ENCODE results near the gene ZNF579.

Gene ZNF579

DNA sequence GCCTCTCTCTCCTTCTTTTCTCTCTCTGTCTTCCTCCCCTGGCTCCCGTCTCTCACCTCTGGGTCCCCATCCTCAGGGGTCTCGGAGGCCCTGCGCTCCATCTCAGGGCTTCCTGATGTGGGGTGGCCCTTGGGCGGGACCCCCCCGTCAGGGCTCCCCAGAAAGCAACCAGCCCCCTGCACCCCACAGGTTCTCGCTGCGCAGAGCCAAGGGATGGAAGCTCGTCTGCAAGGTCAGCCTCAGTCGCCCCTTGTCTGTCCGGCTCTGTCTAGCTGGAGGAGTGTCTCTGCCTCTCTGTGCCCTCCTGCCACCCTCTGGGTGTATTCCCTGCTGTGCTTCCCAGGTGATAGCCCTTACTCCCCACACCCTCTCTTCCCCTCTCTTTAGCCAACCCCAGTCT is 35.2 kb downstream of the ZNF579 start, which contains the start of gene SBK3:
TSS of gene SBK3 (minus strand) at position 101 of the 400 bp plus-strand sequence. CDS start at position 101, 0 bp downstream.
- Histone ChIP-seq H3K4me1 (peaks cover 61% of the 10 kb centered on the region), H3K9ac (peak within 1 kb of the TSS; percentile 81), H3K4me2 (peak within 1 kb of the TSS; percentile 85), H3K4me3 (peak within 1 kb of the TSS; percentile 47; the same call in 1 of the 2 replicates), H4K20me1 (no peaks in the 10 kb centered on the region), H3K27me3 (no peaks in the 10 kb centered on the region), H3K36me3 (no peaks in the 10 kb centered on the region), H3K27ac (peak within 1 kb of the TSS; percentile 95), H3K9me3 (no peaks in the 10 kb centered on the region)
- TF ChIP-seq Cebpa-rat (IDR thresholded peaks at IDR 0.05): no peak

DNA sequence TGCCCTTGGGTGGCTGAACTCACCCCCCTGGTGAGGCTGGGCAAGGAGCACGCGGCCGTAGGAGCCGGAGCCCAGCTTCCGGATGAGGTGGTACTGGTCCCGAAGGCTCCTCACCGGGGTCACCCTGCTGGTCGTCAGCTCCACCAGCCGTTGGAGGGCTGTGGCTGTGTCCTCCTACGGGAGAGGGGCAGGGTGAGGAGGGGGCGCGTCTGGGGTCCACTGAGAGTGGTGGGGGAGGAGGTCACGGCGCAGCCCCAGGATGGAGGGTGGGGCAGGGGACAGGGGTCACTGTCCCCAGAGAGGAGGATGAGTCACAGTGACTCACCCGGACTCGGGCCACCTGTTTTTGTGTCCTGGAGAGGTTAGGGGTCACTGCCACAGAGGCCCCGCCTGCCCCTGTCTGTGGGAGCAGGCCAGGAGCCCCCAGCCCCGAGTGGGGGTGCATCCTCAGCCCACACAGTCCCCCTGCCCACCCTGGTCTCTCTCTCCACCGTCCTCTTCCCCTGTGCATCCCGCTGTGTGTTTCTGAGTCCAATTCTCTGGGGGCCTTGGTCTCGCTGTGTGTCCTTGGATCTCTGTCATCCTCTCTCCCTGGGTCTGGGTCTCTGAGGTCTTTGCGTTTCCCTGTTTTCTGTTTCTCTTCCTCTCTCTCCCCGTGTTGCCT is 35.7 kb downstream of the ZNF579 start:
- Histone ChIP-seq H3K36me3 (no peaks in the 10 kb centered on the region), H3K4me3 (no peak overlapping the region), H3K9ac (peak overlapping the region; percentile 81), H3K4me1 (peaks cover 56% of the 10 kb centered on the region), H3K27me3 (no peaks in the 10 kb centered on the region), H3K4me2 (peak overlapping the region; percentile 85), H3K9me3 (no peaks in the 10 kb centered on the region), H4K20me1 (no peaks in the 10 kb centered on the region), H3K27ac (peak overlapping the region; percentile 95)
- TF ChIP-seq Cebpa-rat (IDR thresholded peaks at IDR 0.05): no peak

DNA sequence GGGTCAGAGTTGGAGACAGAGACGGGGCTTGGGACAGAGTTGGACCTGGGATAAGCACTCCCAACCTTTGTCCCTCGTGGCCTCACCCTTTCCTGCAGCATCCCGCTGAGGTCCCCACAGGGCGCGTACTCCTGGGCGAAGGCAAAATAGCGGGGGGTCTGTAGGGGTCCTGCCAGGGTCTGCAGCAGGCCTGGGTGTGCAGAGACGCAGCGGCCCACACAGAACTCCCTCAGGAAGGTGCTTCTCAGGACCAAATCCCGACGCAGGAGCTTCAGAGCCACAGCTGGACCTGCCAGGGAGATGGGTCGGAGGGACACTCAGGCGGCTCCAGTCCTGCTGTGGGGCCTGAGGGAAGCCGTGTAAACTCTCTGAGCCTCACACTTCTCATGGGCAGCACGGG is 36.6 kb downstream of the ZNF579 start:
- no peak overlapping the region for H3K27ac ChIP-seq
- H3K36me3 ChIP-seq: no peaks in the 10 kb centered on the region
- no peak for TF ChIP-seq Cebpa-rat (IDR thresholded peaks at IDR 0.05)
- H3K9me3 ChIP-seq: no peaks in the 10 kb centered on the region
- H3K4me2 ChIP-seq: no peak overlapping the region
- no peaks in the 10 kb centered on the region for H3K27me3 ChIP-seq
- no peaks in the 10 kb centered on the region for H4K20me1 ChIP-seq
- H3K4me1 ChIP-seq: peaks cover 47% of the 10 kb centered on the region
- no peak overlapping the region for H3K9ac ChIP-seq
- H3K4me3 ChIP-seq: no peak overlapping the region

DNA sequence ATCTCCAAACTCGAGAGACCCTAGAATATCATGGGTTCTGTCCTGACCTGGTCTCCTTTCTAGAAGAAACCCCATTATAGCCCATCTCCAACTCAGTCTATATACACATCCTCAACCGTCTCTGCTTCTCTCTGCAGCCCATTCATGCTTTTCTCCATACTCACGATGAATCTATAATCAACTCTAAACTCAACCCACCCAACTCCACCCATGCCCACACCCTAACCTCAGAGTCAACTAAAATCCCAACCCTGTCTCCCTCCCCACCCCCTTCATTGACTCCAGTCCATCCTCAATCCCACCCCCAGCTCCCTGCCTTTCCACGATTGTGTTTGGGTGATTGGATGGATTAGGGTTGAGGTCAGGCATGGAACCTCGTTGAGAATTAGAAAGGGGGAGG is 37.1 kb downstream of the ZNF579 start:
- Histone ChIP-seq H3K4me3 (no peak overlapping the region), H3K36me3 (no peaks in the 10 kb centered on the region), H3K4me2 (no peak overlapping the region), H3K9ac (no peak overlapping the region), H3K4me1 (peaks cover 42% of the 10 kb centered on the region), H3K9me3 (no peaks in the 10 kb centered on the region), H3K27me3 (no peaks in the 10 kb centered on the region), H4K20me1 (no peaks in the 10 kb centered on the region), H3K27ac (no peak overlapping the region)
- no peak for TF ChIP-seq Cebpa-rat (IDR thresholded peaks at IDR 0.05)

DNA sequence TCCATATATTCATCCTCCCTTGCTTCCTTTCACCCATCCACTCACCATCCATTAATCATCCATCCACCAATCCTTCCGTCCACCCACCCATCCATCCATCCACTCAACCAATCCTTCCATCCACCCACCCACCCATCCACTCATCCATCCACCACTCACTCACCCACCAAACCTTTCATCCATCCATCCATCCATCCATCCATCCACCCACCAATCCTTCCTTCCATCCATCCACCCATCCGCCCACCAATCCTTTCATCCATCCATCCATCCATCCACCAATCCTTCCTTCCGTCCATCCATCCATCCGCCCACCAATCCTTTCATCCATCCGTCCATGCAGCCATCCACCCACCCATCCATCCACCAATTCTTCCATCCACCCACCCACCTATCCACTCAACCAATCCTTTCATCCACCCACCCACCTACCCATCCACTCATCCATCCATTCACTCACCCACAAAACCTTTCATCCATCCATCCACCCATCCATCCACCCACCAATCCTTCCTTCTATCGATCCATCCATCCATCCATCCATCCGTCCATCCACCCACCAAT is 38.3 kb downstream of the ZNF579 start:
- Histone ChIP-seq H3K9ac (no peak overlapping the region), H3K9me3 (no peaks in the 10 kb centered on the region), H3K27me3 (no peaks in the 10 kb centered on the region), H3K4me3 (no peak overlapping the region), H3K4me2 (no peak overlapping the region), H3K4me1 (peaks cover 31% of the 10 kb centered on the region), H3K27ac (no peak overlapping the region), H4K20me1 (no peaks in the 10 kb centered on the region), H3K36me3 (no peaks in the 10 kb centered on the region)
- no peak for TF ChIP-seq Cebpa-rat (IDR thresholded peaks at IDR 0.05)

DNA sequence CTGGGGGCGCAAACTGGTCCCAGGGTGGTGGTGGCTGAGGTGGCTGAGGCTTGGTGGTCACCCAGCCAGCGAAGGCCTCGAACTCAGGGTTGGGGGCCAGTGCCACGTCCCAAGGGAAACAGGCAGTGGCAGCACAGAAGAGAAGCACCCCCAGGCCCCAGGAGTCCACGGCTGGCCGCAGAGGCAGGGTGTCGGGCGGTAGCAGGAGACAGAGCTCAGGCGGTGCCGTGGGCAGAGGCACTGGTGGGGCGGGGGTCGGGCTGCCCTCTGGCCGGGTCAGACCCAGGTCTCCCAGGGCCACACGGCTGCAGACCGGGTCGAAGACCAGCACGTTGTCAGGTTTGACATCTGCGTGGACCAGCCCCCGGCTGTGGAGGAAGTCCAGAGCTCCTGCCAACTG is 39.6 kb downstream of the ZNF579 start:
- Histone ChIP-seq H3K9me3 (no peaks in the 10 kb centered on the region), H4K20me1 (no peaks in the 10 kb centered on the region), H3K36me3 (no peaks in the 10 kb centered on the region), H3K4me3 (no peak overlapping the region), H3K27me3 (no peaks in the 10 kb centered on the region), H3K4me1 (peaks cover 25% of the 10 kb centered on the region), H3K9ac (no peak overlapping the region), H3K4me2 (no peak overlapping the region), H3K27ac (no peak overlapping the region)
- TF ChIP-seq Cebpa-rat (IDR thresholded peaks at IDR 0.05): no peak

DNA sequence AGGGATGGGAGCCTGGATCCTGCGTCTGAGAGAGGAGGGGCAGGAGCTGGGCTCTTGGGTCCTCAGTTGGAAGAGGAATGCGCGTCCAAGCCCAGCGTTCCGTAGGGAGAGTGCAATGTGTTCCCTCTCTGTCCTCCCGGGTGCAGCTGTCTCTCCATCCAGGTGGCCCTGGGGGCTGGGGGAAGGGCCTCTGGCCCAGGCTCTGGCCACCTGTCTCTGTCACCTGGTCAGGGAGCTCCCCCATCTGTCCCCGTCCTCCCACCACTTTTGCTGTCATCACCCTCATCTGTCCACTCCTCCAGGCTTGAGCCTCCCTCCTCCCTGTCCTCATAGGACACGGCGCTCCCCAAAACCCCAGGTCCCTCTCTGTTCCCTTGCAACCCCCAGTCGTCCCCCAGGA is 40.0 kb downstream of the ZNF579 start:
- Histone ChIP-seq H3K4me1 (peaks cover 20% of the 10 kb centered on the region), H3K9ac (no peak overlapping the region), H3K27me3 (no peaks in the 10 kb centered on the region), H3K4me3 (no peak overlapping the region), H3K27ac (no peak overlapping the region), H3K9me3 (no peaks in the 10 kb centered on the region), H4K20me1 (no peaks in the 10 kb centered on the region), H3K4me2 (no peak overlapping the region), H3K36me3 (no peaks in the 10 kb centered on the region)
- no peak for TF ChIP-seq Cebpa-rat (IDR thresholded peaks at IDR 0.05)

DNA sequence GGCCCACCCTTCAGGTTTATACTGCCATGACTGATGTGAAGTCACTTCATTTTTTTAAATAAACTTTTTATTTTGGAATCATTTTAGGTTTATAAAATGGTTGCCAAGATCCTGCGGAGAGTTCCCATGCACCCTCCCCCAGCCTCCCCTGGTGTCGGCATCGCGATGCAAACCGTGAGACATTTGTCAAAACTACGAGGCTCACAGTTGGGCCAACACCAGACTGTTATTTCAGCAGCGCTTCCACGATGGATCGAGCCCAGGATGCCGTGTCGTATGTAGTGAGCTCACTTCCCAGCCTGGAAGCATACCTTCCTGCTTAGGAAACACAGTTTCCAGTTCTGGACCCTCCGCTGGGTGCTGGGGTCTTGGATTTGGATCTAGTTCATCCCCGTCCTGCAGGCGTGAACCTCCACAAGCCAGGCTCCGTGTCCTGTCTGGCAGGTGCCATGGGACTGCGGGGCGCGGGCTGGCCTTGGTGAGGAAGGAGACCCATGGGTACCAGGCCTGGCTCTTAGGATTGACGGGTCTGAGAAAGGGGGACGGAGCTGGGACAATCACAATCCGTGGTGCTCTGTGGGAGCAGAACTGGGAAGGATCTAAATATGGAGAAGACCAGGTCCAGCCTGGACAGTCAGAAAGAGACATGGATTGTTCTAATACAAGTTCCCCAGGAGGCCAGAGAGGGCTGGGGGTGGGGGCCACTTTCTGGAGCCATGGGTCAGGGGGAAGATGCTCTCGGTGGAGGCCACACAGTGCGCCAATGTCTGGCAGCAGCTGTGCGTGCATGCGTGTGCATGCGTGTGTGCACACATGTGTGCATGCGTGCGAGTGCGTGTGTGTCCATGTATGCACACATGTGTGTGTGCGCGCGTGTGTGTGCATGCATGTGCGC is 41.3 kb downstream of the ZNF579 start:
- no peaks in the 10 kb centered on the region for H3K27me3 ChIP-seq
- H3K27ac ChIP-seq: no peak overlapping the region
- no peak overlapping the region for H3K4me2 ChIP-seq
- no peak overlapping the region for H3K4me3 ChIP-seq
- no peak overlapping the region for H3K9ac ChIP-seq
- no peaks in the 10 kb centered on the region for H3K36me3 ChIP-seq
- no peak for TF ChIP-seq Cebpa-rat (IDR thresholded peaks at IDR 0.05)
- peaks cover 7% of the 10 kb centered on the region; the same call in 1 of the 2 replicates for H3K4me1 ChIP-seq
- H3K9me3 ChIP-seq: no peaks in the 10 kb centered on the region
- no peaks in the 10 kb centered on the region for H4K20me1 ChIP-seq

DNA sequence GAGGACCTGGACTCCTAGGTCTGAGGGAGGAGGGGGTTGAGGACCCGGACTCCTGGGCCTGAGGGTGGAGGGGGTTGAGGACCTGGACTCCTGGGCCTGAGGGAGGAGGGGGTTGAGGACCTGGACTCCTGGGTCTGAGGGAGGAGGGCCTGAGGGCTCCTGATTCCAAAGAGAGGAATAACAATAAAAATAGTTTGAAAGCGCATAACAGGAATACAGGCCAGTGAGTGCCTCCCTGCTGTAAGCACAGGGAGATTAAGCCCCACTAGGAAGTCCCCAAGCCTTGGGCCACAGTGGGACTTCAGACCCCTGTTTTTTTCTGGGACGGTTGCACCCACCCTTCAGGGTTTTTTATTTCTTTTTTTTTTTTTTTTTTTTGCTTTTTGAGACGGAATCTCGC is 42.5 kb downstream of the ZNF579 start:
- Histone ChIP-seq H3K36me3 (no peaks in the 10 kb centered on the region), H3K27ac (no peak overlapping the region), H3K27me3 (no peaks in the 10 kb centered on the region), H3K4me1 (0 out of 2 replicates have a peak, but pooled peaks cover 7% of the 10 kb centered on the region), H3K9me3 (no peaks in the 10 kb centered on the region), H3K4me2 (no peak overlapping the region), H4K20me1 (no peaks in the 10 kb centered on the region), H3K4me3 (no peak overlapping the region), H3K9ac (no peak overlapping the region)
- TF ChIP-seq Cebpa-rat (IDR thresholded peaks at IDR 0.05): no peak

DNA sequence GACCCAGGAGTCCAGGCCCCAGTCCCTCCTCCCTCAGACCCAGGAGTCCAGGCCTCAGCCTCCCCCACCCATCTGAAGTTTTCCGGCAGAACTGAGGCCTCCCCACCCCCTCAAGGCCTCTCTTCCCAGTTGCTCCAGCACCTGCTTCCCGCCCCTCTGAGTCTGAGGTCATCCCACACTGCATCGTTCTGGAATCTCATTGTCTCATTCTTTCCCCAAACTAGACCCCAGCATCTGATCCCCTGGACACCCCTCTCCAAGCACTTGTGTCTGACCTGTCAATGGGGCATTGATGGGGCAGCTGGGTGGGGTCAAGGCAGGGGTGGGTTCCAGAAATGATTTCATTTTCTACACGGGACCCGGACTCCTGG is 42.9 kb downstream of the ZNF579 start:
- H4K20me1 ChIP-seq: no peaks in the 10 kb centered on the region
- H3K4me1 ChIP-seq: 0 out of 2 replicates have a peak, but pooled peaks cover 7% of the 10 kb centered on the region
- H3K4me3 ChIP-seq: no peak overlapping the region
- peak overlapping the region; percentile 18; the same call in 1 of the 2 replicates for H3K27ac ChIP-seq
- H3K36me3 ChIP-seq: no peaks in the 10 kb centered on the region
- no peak overlapping the region for H3K9ac ChIP-seq
- no peak for TF ChIP-seq Cebpa-rat (IDR thresholded peaks at IDR 0.05)
- H3K9me3 ChIP-seq: no peaks in the 10 kb centered on the region
- no peak overlapping the region for H3K4me2 ChIP-seq
- H3K27me3 ChIP-seq: no peaks in the 10 kb centered on the region
